SK-N-SH (cell line): ENCODE results near the gene ADGRL3. TPM values are rescaled to one million over a fixed set of nuclear protein-coding genes. Genes with fewer than 3 reads are reported as not detected.
"Not testable (repeated sequence)": the region's sequence is repeated elsewhere in the genome, so short reads cannot be mapped to it uniquely, and the experiment has no call there.

Source experiments
- CTCF ChIA-PET: fragments of 300-600, 350-600 bp; formaldehyde crosslinking; extraction: SDS; loops from one replicate; lab custom pipeline; 2021; lab: Yijun Ruan, JAX
- POLR2A ChIA-PET: fragments of 350-600 bp; sonication (Branson Sonifier 250); formaldehyde crosslinking; extraction: SDS; loops from one replicate; lab custom pipeline; 2020; ENCODE audit warnings: antibody characterized with exemption, inconsistent platforms; lab: Yijun Ruan, JAX
- DNase-seq: peaks from one replicate; pipeline ENCODE4 v3.0.0; 2012
- H2AFZ ChIP-seq: fragments of 200-600 bp; sonication (generic); 2 replicates; pipeline ENCODE4 v1.8.1; 2016; ENCODE audit warnings: antibody characterized with exemption, mild to moderate bottlenecking, low read depth
- H3F3A ChIP-seq: fragments of 200-600 bp; sonication (generic); replicated peaks from 2 replicates; pipeline ENCODE3; 2016; ENCODE audit warnings: antibody characterized with exemption, mild to moderate bottlenecking; ENCODE audit not compliant: insufficient read depth
- H3K27ac ChIP-seq, 2 experiments: fragments of 200-500 bp in 1 of 2; fragments of 200-600 bp in 1 of 2; sonication (Bioruptor generic) in 1 of 2; sonication (generic), shearing (Covaris generic) in 1 of 2; 2 replicates each; pipeline versions ENCODE4 v1.5.1 to v1.6.1; 2014 to 2016; ENCODE audit warnings: low read depth in 2 of 2, inconsistent platforms in 1 of 2, low read length in 1 of 2, mild to moderate bottlenecking in 1 of 2, mixed read lengths in 1 of 2
- H3K27me3 ChIP-seq: fragments of 200-600 bp; sonication (generic), shearing (Covaris generic); 2 replicates; pipeline ENCODE4 v1.6.1; 2016; ENCODE audit warnings: mixed run types; ENCODE audit not compliant: insufficient read depth
- H3K36me3 ChIP-seq, 2 experiments: fragments of 200-500 bp in 1 of 2; fragments of 200-600 bp in 1 of 2; sonication (Bioruptor generic) in 1 of 2; sonication (generic) in 1 of 2; replicated peaks in 1 of 2; 2 replicates each; pipeline versions ENCODE3 to v1.5.1; 2014 to 2016; ENCODE audit warnings: low read length in 1 of 2, mild to moderate bottlenecking in 1 of 2; ENCODE audit not compliant: insufficient read depth in 2 of 2, control insufficient read depth in 1 of 2
- H3K4me1 ChIP-seq, 2 experiments: fragments of 200-500 bp in 1 of 2; fragments of 200-600 bp in 1 of 2; sonication (Bioruptor generic) in 1 of 2; sonication (generic), shearing (Covaris generic) in 1 of 2; 2 replicates each; pipeline versions ENCODE4 v1.5.1 to v1.6.1; 2014 to 2016; ENCODE audit warnings: low read depth in 1 of 2, low read length in 1 of 2, mixed run types in 1 of 2; ENCODE audit not compliant: insufficient read depth in 2 of 2, control insufficient read depth in 1 of 2
- H3K4me2 ChIP-seq: fragments of 200-600 bp; sonication (generic), shearing (Covaris generic); 2 replicates; pipeline ENCODE4 v1.6.1; 2017; ENCODE audit warnings: mixed run types
- H3K4me3 ChIP-seq, 2 experiments: fragments of 200-500 bp in 1 of 2; fragments of 200-600 bp in 1 of 2; sonication (Bioruptor generic) in 1 of 2; sonication (generic), shearing (Covaris generic) in 1 of 2; 2 replicates each; pipeline versions ENCODE4 v1.5.1 to v1.8.1; 2014 to 2016; ENCODE audit warnings: low read depth in 2 of 2, inconsistent platforms in 1 of 2, low read length in 1 of 2, mild to moderate bottlenecking in 1 of 2, mixed read lengths in 1 of 2, moderate library complexity in 1 of 2
- H3K79me2 ChIP-seq: fragments of 200-600 bp; sonication (generic); 2 replicates; pipeline ENCODE4 v1.8.1; 2017; ENCODE audit warnings: mild to moderate bottlenecking; ENCODE audit not compliant: insufficient read depth
- H3K9ac ChIP-seq: fragments of 200-600 bp; sonication (generic); 2 replicates; pipeline ENCODE4 v1.6.1; 2017; ENCODE audit warnings: mixed run types
- H3K9me2 ChIP-seq: fragments of 200-600 bp; sonication (generic); 2 replicates; pipeline ENCODE4 v1.6.1; 2017; ENCODE audit warnings: mixed run types
- H3K9me3 ChIP-seq: fragments of 200-600 bp; sonication (generic); 2 replicates; pipeline ENCODE4 v1.6.1; 2017; ENCODE audit warnings: mixed run types, mild to moderate bottlenecking, moderate library complexity
- H4K20me1 ChIP-seq: fragments of 200-600 bp; sonication (generic); 2 replicates; pipeline ENCODE4 v1.6.1; 2017; ENCODE audit warnings: mild to moderate bottlenecking, mixed run types; ENCODE audit not compliant: insufficient read depth
- GABPA ChIP-seq: IDR thresholded peaks from 2 replicates; pipeline ENCODE4 v1.4.0; 2012; ENCODE audit warnings: low read depth, mild to moderate bottlenecking
- GATA2 ChIP-seq: sonication (generic); formaldehyde crosslinking; IDR thresholded peaks from 2 replicates; pipeline ENCODE4 v1.5.0; 2020; ENCODE audit warnings: mild to moderate bottlenecking, missing genetic modification reagents
- NRF1 ChIP-seq: IDR thresholded peaks from 2 replicates; pipeline ENCODE4 v1.6.1; 2012; ENCODE audit warnings: low read depth, mild to moderate bottlenecking, low read length
- PBX3 ChIP-seq: IDR thresholded peaks from 2 replicates; pipeline ENCODE4; 2012
- RCOR1 ChIP-seq: fragments of 150-350 bp; IDR thresholded peaks from 2 replicates; pipeline ENCODE4 v1.6.1; 2017; ENCODE audit warnings: antibody characterized with exemption, low read length
- REST ChIP-seq: IDR thresholded peaks from 2 replicates; pipeline ENCODE4 v1.6.1; 2012; ENCODE audit warnings: mild to moderate bottlenecking, low read depth, low read length, moderate library complexity
- TAF1 ChIP-seq: IDR thresholded peaks from 2 replicates; pipeline ENCODE4 v1.6.1; 2012; ENCODE audit warnings: low read depth, mild to moderate bottlenecking, low read length, moderate library complexity, borderline replicate concordance
- WGBS: methylation state at CpG from one replicate; pipeline ENCODE4 v1.1.6; 2017; ENCODE audit warnings: low lambda C conversion rate; 5-methylcytosine and 5-hydroxymethylcytosine counted together
- polyA plus RNA-seq, 3 experiments: library from polyadenylated mRNA; depleted of rRNA; stranded (reverse); fragments of >200 nt; gene quantifications; 2 replicates each; pipeline ENCODE4 v1.2.3, GENCODE V29; 2012

Gene ADGRL3
- polyA plus RNA-seq, 1 of the 3 experiments (the other 2 are of a cell fraction): 0.03 TPM

GRCh38 chr4:61757983-61758382 is 557.9 kb downstream of the ADGRL3 start:
- H3K9me2 ChIP-seq, H4K20me1 ChIP-seq, H3F3A ChIP-seq, H3K4me3 ChIP-seq, H3K4me2 ChIP-seq, DNase-seq, H3K36me3 ChIP-seq, H3K4me1 ChIP-seq, H3K9me3 ChIP-seq, H3K27ac ChIP-seq, H2AFZ ChIP-seq, H3K79me2 ChIP-seq, POLR2A ChIA-PET, H3K27me3 ChIP-seq, CTCF ChIA-PET, H3K9ac ChIP-seq: not testable (repeated sequence)
- 6% methylated on average over 1 of the region's 1 CpG for WGBS

- H3K9ac ChIP-seq, H3K27me3 ChIP-seq, POLR2A ChIA-PET, H2AFZ ChIP-seq, DNase-seq, H3K27ac ChIP-seq, H3K9me2 ChIP-seq, H3K4me1 ChIP-seq, H4K20me1 ChIP-seq, H3K9me3 ChIP-seq, H3F3A ChIP-seq, H3K4me3 ChIP-seq, H3K4me2 ChIP-seq, H3K36me3 ChIP-seq, H3K79me2 ChIP-seq, CTCF ChIA-PET: not testable (repeated sequence)
- 8% methylated on average over 1 of the region's 1 CpG for WGBS
These were observed 558.5 kb downstream of the ADGRL3 start for GRCh38 chr4:61758596-61758995.

- H3K9ac ChIP-seq, H3K27me3 ChIP-seq, H3K9me2 ChIP-seq, POLR2A ChIA-PET, H3K9me3 ChIP-seq, H3F3A ChIP-seq, H3K79me2 ChIP-seq, H3K4me1 ChIP-seq, H3K27ac ChIP-seq, H3K4me2 ChIP-seq, CTCF ChIA-PET, H3K36me3 ChIP-seq, H4K20me1 ChIP-seq, H3K4me3 ChIP-seq, DNase-seq, H2AFZ ChIP-seq: not testable (repeated sequence)
- WGBS: 54% methylated on average over 7 of the region's 7 CpGs
These were observed 559.1 kb downstream of the ADGRL3 start for GRCh38 chr4:61759245-61759644.

GRCh38 chr4:61759885-61760284 is 559.8 kb downstream of the ADGRL3 start:
- WGBS: 69% methylated on average over 4 of the region's 4 CpGs
- H3K4me1 ChIP-seq, POLR2A ChIA-PET, H3K9ac ChIP-seq, H3K36me3 ChIP-seq, H3K27me3 ChIP-seq, H3K4me3 ChIP-seq, H3K9me2 ChIP-seq, H3K27ac ChIP-seq, H4K20me1 ChIP-seq, H3F3A ChIP-seq, H2AFZ ChIP-seq, DNase-seq, CTCF ChIA-PET, H3K4me2 ChIP-seq, H3K9me3 ChIP-seq, H3K79me2 ChIP-seq: not testable (repeated sequence)

GRCh38 chr4:61760820-61761219 is 560.7 kb downstream of the ADGRL3 start:
- no peak overlapping the region for H3K27ac ChIP-seq
- no peaks in the 10 kb centered on the region for H3K36me3 ChIP-seq
- no peaks in the 10 kb centered on the region for H3K9me2 ChIP-seq
- H3K9me3 ChIP-seq: no peaks in the 10 kb centered on the region
- no peaks in the 10 kb centered on the region for H3K4me1 ChIP-seq
- no peaks in the 10 kb centered on the region for H3K27me3 ChIP-seq
- no peak overlapping the region for H3K4me2 ChIP-seq
- 26% methylated on average over 2 of the region's 2 CpGs for WGBS
- H3K79me2 ChIP-seq: no peaks in the 10 kb centered on the region
- H4K20me1 ChIP-seq: no peaks in the 10 kb centered on the region
- no peak overlapping the region for H3K4me3 ChIP-seq
- H3K9ac ChIP-seq: no peak overlapping the region
- CTCF ChIA-PET: no interaction called here
- no peaks in the 10 kb centered on the region for H3F3A ChIP-seq
- H2AFZ ChIP-seq: no peak overlapping the region
- no peak for DNase-seq
- POLR2A ChIA-PET: no interaction called here
- no peak for TF ChIP-seq GATA2
- TF ChIP-seq TAF1: no peak
- no peak for TF ChIP-seq PBX3
- TF ChIP-seq REST: no peak
- no peak for TF ChIP-seq GABPA
- TF ChIP-seq NRF1: no peak
- no peak for TF ChIP-seq RCOR1
